Erythroblast (primary cell): Measurements from ENCODE around the gene MADD.

ENCODE experiments used
- GATA1 ChIP-seq: IDR thresholded peaks from 2 replicates; pipeline ENCODE4 v1.6.1; 2011; ENCODE audit warnings: low read depth, mild to moderate bottlenecking, control low read depth, low read length, moderate library complexity
- POLR2A ChIP-seq: IDR thresholded peaks from 2 replicates; pipeline ENCODE4 v1.6.1; 2011; ENCODE audit warnings: mild to moderate bottlenecking, low read length

DNA sequence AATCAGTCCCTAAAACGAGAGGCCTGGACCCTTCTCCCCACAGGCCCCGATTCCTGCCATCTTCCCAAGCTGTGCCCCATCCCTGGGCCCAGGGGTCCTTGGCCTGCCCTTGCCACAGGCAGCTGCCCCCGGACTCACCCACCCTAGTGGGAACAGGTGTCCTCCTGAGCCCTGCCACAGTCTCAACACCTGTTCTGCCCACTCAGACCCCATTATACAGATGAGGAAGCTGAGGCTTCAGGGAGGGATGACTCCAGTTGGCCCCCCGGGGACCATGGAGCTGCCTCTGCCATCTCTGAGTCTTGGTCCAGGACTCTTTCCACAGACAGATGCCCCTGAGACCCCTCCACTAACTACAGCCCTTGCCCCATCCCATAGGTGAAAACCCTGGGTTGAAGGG is 66.7 kb downstream of the MADD start:
- TF ChIP-seq POLR2A: no peak
- no peak for TF ChIP-seq GATA1
